ENCODE results near the gene PDE4B. TPM values are rescaled to one million over a fixed set of nuclear protein-coding genes. Genes with fewer than 3 reads are reported as not detected.

PDE4B gene
- total and polyA plus RNA-seq, 12 donors = 1.2 to 14.9 (median 3.9) TPM

DNA sequence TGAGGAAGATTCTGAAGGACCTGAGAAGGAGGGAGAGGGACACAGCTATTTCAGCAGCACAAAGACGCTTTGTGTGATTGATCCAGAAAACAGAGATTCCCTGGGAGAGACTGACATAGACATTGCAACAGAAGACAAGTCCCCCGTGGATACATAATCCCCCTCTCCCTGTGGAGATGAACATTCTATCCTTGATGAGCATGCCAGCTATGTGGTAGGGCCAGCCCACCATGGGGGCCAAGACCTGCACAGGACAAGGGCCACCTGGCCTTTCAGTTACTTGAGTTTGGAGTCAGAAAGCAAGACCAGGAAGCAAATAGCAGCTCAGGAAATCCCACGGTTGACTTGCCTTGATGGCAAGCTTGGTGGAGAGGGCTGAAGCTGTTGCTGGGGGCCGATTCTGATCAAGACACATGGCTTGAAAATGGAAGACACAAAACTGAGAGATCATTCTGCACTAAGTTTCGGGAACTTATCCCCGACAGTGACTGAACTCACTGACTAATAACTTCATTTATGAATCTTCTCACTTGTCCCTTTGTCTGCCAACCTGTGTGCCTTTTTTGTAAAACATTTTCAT, 579.9 kb downstream of the PDE4B start:
- 64 to 85% (median 75%) methylated on average over 6 of the region's 6 CpGs for WGBS, 4 donors
- DNase-seq = no peak
- intact Hi-C loops (cut with DNase I) = loop anchor here in 1 of 2 donors (10.0 kb wide), 1 partner anchor 108 kb away; no protein-coding TSS in a partner anchor
- H3K4me1 ChIP-seq (replicated peaks in 1 of 2) = peaks cover 0 to 17% of the 10 kb centered on the region in 2 donors
- TF ChIP-seq POLR2A (IDR thresholded peaks at IDR 0.05) = no peak
- TF ChIP-seq, protein P1, sequence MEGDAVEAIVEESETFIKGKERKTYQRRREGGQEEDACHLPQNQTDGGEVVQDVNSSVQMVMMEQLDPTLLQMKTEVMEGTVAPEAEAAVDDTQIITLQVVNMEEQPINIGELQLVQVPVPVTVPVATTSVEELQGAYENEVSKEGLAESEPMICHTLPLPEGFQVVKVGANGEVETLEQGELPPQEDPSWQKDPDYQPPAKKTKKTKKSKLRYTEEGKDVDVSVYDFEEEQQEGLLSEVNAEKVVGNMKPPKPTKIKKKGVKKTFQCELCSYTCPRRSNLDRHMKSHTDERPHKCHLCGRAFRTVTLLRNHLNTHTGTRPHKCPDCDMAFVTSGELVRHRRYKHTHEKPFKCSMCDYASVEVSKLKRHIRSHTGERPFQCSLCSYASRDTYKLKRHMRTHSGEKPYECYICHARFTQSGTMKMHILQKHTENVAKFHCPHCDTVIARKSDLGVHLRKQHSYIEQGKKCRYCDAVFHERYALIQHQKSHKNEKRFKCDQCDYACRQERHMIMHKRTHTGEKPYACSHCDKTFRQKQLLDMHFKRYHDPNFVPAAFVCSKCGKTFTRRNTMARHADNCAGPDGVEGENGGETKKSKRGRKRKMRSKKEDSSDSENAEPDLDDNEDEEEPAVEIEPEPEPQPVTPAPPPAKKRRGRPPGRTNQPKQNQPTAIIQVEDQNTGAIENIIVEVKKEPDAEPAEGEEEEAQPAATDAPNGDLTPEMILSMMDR (IDR thresholded peaks at IDR 0.05) = no peak
- peak overlapping the region in 2 of 5 donors; percentile 36 to 68 for H3K27ac ChIP-seq
- peaks cover 0 to 6% of the 10 kb centered on the region in 2 donors for H3K36me3 ChIP-seq (replicated peaks in 1 of 2)
- H3K27me3 ChIP-seq = no peaks in the 10 kb centered on the region
- no peak overlapping the region for H3K4me3 ChIP-seq
- H3K9me3 ChIP-seq (replicated peaks in 1 of 3) = no peaks in the 10 kb centered on the region

DNA sequence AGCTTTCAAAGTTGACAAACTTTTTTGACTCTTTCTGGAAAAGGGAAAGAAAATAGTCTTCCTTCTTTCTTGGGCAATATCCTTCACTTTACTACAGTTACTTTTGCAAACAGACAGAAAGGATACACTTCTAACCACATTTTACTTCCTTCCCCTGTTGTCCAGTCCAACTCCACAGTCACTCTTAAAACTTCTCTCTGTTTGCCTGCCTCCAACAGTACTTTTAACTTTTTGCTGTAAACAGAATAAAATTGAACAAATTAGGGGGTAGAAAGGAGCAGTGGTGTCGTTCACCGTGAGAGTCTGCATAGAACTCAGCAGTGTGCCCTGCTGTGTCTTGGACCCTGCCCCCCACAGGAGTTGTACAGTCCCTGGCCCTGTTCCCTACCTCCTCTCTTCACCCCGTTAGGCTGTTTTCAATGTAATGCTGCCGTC, 580.5 kb downstream of the PDE4B start:
- peak overlapping the region in 2 of 5 donors; percentile 36 to 68 for H3K27ac ChIP-seq
- 64 to 76% (median 72%) methylated on average over 4 of the region's 4 CpGs for WGBS, 4 donors

DNA sequence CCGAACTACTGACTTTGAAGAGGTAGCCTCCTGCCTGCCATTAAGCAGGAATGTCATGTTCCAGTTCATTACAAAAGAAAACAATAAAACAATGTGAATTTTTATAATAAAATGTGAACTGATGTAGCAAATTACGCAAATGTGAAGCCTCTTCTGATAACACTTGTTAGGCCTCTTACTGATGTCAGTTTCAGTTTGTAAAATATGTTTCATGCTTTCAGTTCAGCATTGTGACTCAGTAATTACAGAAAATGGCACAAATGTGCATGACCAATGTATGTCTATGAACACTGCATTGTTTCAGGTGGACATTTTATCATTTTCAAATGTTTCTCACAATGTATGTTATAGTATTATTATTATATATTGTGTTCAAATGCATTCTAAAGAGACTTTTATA, 581.5 kb downstream of the PDE4B start:
- 77 to 81% (median 81%) methylated on average over 2 of the region's 2 CpGs for WGBS, 4 donors
- DNase-seq = no peak
- H3K27ac ChIP-seq = peak overlapping the region in 1 of 5 donors; percentile 36
- no peaks in the 10 kb centered on the region for H3K27me3 ChIP-seq
- peaks cover 0 to 1% of the 10 kb centered on the region in 2 donors for H3K36me3 ChIP-seq (replicated peaks in 1 of 2)
- no peak overlapping the region for H3K4me3 ChIP-seq
- intact Hi-C loops (cut with DNase I) = loop anchor here in 1 of 2 donors (10.0 kb wide), 1 partner anchor 109 kb away; no protein-coding TSS in a partner anchor
- TF ChIP-seq POLR2A (IDR thresholded peaks at IDR 0.05) = no peak
- TF ChIP-seq, protein P1 (IDR thresholded peaks at IDR 0.05) = no peak
- peaks cover 0 to 17% of the 10 kb centered on the region in 2 donors for H3K4me1 ChIP-seq (replicated peaks in 1 of 2)
- no peaks in the 10 kb centered on the region for H3K9me3 ChIP-seq (replicated peaks in 1 of 3)

More for the DNA sequence above, 580.5 kb downstream of the PDE4B start:
- Histone ChIP-seq H3K9me3 (replicated peaks in 1 of 3) (no peaks in the 10 kb centered on the region), H3K27me3 (no peaks in the 10 kb centered on the region), H3K4me3 (no peak overlapping the region), H3K4me1 (replicated peaks in 1 of 2) (peaks cover 0 to 17% of the 10 kb centered on the region in 2 donors), H3K36me3 (replicated peaks in 1 of 2) (peaks cover 0 to 6% of the 10 kb centered on the region in 2 donors)
- DNase-seq = no peak
- intact Hi-C loops (cut with DNase I) = loop anchor here in 1 of 2 donors (10.0 kb wide), 1 partner anchor 108 kb away; no protein-coding TSS in a partner anchor
- no peak for TF ChIP-seq POLR2A (IDR thresholded peaks at IDR 0.05)
- TF ChIP-seq, protein P1 (IDR thresholded peaks at IDR 0.05) = no peak

DNA sequence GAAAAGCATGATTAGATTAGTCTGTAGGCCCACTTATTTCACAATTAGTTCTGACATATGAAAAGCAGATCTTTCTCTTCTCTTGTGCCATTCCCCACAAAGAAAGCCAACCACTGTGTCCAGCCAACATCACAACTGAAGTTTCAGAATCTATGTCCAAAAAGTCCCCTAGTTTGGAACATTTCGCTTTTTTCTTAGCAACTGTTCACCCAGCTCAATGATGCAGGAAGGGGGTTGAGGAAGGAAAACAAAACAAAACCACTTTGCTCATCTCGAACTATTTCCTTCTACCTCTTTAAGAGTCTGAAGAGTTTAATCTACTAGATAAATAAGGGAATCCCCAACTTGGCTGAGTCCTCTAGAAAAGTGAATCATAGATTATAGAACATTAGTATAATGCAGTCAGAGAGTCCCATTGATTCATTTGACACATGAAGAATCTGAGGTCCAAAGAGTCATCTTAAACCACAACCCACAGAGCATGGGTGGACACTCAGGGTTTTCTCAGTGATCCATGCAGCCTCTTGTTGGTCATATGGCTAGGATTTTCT, 581.9 kb downstream of the PDE4B start:
- DNase-seq = no peak
- Histone ChIP-seq H3K4me1 (replicated peaks in 1 of 2) (peaks cover 0 to 17% of the 10 kb centered on the region in 2 donors), H3K4me3 (no peak overlapping the region), H3K27ac (peak overlapping the region in 1 of 5 donors; percentile 36), H3K9me3 (replicated peaks in 1 of 3) (no peaks in the 10 kb centered on the region), H3K27me3 (no peaks in the 10 kb centered on the region), H3K36me3 (replicated peaks in 1 of 2) (no peaks in the 10 kb centered on the region)
- intact Hi-C loops (cut with DNase I) = loop anchor here in 1 of 2 donors (10.0 kb wide), 1 partner anchor 110 kb away; no protein-coding TSS in a partner anchor
- TF ChIP-seq, protein P1 (IDR thresholded peaks at IDR 0.05) = no peak
- TF ChIP-seq POLR2A (IDR thresholded peaks at IDR 0.05) = no peak
- WGBS, 4 donors = 42 to 53% (median 49%) methylated on average over 2 of the region's 2 CpGs
